Keratinocyte (primary cell): ENCODE measurements around the gene RHOA. TPM values are rescaled to one million over a fixed set of nuclear protein-coding genes. Genes with fewer than 3 reads are reported as not detected.

Experiments used
- DNase-seq: peaks from one replicate; pipeline ENCODE4 v3.0.0-alpha.2; 2011; ENCODE audit warnings: low read depth, missing footprints, low spot score
- FAIRE-seq: peaks from 2 replicates; lab custom pipeline; 2011; peaks lifted over from hg19 to GRCh38; lab: Jason Lieb, UNC
- H2AFZ ChIP-seq: 2 replicates; pipeline ENCODE4 v1.6.0; 2012; ENCODE audit warnings: low read length, control low read depth, inconsistent platforms; ENCODE audit not compliant: control insufficient read depth
- H3K27ac ChIP-seq: 2 replicates; pipeline ENCODE4 v1.5.1; 2011; ENCODE audit warnings: low read length; ENCODE audit not compliant: control insufficient read depth, insufficient read depth
- H3K27me3 ChIP-seq: 3 replicates; pipeline ENCODE4 v1.6.0; 2011; ENCODE audit warnings: low read length; ENCODE audit not compliant: control insufficient read depth, insufficient read depth; ENCODE audit errors: extremely low read depth
- H3K36me3 ChIP-seq, 2 experiments: 2 replicates in 1 of 2; 3 replicates in 1 of 2; pipeline ENCODE4 v1.5.1; 2011; ENCODE audit warnings: low read length in 2 of 2, mild to moderate bottlenecking in 1 of 2; ENCODE audit not compliant: control insufficient read depth in 2 of 2, insufficient read depth in 2 of 2; ENCODE audit errors: extremely low read depth in 1 of 2
- H3K4me1 ChIP-seq: 3 replicates; pipeline ENCODE4 v1.5.1; 2011; ENCODE audit warnings: low read length; ENCODE audit not compliant: control insufficient read depth, insufficient read depth; ENCODE audit errors: extremely low read depth
- H3K4me2 ChIP-seq: 3 replicates; pipeline ENCODE4 v1.6.0; 2011; ENCODE audit warnings: low read depth, low read length; ENCODE audit not compliant: control insufficient read depth, insufficient read depth; ENCODE audit errors: extremely low read depth
- H3K4me3 ChIP-seq, 3 experiments: fragments of 200-600 bp in 1 of 3; sonication (generic) in 1 of 3; 2 replicates in 2 of 3; 3 replicates in 1 of 3; pipeline ENCODE4 v1.5.1; 2011 to 2016; ENCODE audit warnings: low read length in 3 of 3, mild to moderate bottlenecking in 3 of 3, control low read depth in 2 of 3, inconsistent platforms in 1 of 3, low read depth in 1 of 3, mixed read lengths in 1 of 3, mixed run types in 1 of 3, moderate library complexity in 1 of 3; ENCODE audit not compliant: control insufficient read depth in 2 of 3, insufficient read depth in 2 of 3; ENCODE audit errors: extremely low read depth in 1 of 3
- H3K79me2 ChIP-seq: 2 replicates; pipeline ENCODE4 v1.6.0; 2012; ENCODE audit warnings: low read length; ENCODE audit not compliant: control insufficient read depth, insufficient read depth
- H3K9ac ChIP-seq: 3 replicates; pipeline ENCODE4 v1.6.0; 2011; ENCODE audit warnings: low read length; ENCODE audit not compliant: control insufficient read depth, insufficient read depth; ENCODE audit errors: extremely low read depth
- H3K9me1 ChIP-seq: 3 replicates; pipeline ENCODE4 v1.6.0; 2011; ENCODE audit warnings: low read length; ENCODE audit not compliant: control insufficient read depth, insufficient read depth; ENCODE audit errors: extremely low read depth
- H3K9me3 ChIP-seq: 2 replicates; pipeline ENCODE4 v1.5.1; 2012; ENCODE audit warnings: low read depth, low read length; ENCODE audit not compliant: control insufficient read depth
- H4K20me1 ChIP-seq: 3 replicates; pipeline ENCODE4 v1.6.0; 2011; ENCODE audit warnings: low read length; ENCODE audit not compliant: control insufficient read depth, insufficient read depth; ENCODE audit errors: extremely low read depth
- EZH2 ChIP-seq: IDR thresholded peaks from one replicate; pipeline ENCODE4 v1.6.1; 2012; ENCODE audit warnings: inconsistent platforms, mild to moderate bottlenecking, low read length, moderate library complexity
- dilution Hi-C: fragments of 300-500 bp; cut with MboI; formaldehyde crosslinking; loops from one replicate; pipeline ENCODE4 v1.7.0; 2020; ENCODE audit warnings: low sequenced_read_pairs; ENCODE audit not compliant: extremely low pct_ligation_motif_present
- polyA minus RNA-seq, 3 experiments: library from RNA; depleted of rRNA, polyadenylated mRNA; stranded (reverse); fragments of >200 nt; gene quantifications; 1 replicate in 1 of 3; 2 replicates in 1 of 3; 3 replicates in 1 of 3; pipeline ENCODE4 v1.2.3, GENCODE V29; 2011
- polyA plus RNA-seq, 5 experiments: library from polyadenylated mRNA; depleted of rRNA in 3 of 5; stranded (reverse) in 3 of 5; stranded (forward) in 1 of 5; unstranded in 1 of 5; fragments of >200 nt; gene quantifications; 1 replicate in 1 of 5; 2 replicates in 3 of 5; 3 replicates in 1 of 5; pipeline versions ENCODE4 v1.2.1 to v1.2.3, GENCODE V29; 2011 to 2012; ENCODE audit warnings: missing spikeins in 2 of 5, low read depth in 1 of 5, low replicate concordance in 1 of 5
- TF ChIP-seq, protein P1 (sequence below), 3 experiments: IDR thresholded peaks in 1 of 3; conservative IDR thresholded peaks in 1 of 3; optimal IDR thresholded peaks in 1 of 3; 2 replicates in 2 of 3; 3 replicates in 1 of 3; pipeline versions ENCODE3 to v1.5.1; 2011; ENCODE audit warnings: low read length in 3 of 3, mild to moderate bottlenecking in 3 of 3, moderate library complexity in 2 of 3, control low read depth in 1 of 3, inconsistent platforms in 1 of 3; ENCODE audit not compliant: insufficient read depth in 2 of 3; ENCODE audit errors: extremely low read depth in 1 of 3

The RHOA gene
- polyA plus RNA-seq (216 to 588 TPM (median 332 TPM) in 3 replicates), polyA minus RNA-seq (394 to 579 TPM (median 534 TPM) in 3 replicates)
- 345 TPM for polyA plus RNA-seq (2011; ENCODE audit: low read depth)
- polyA plus RNA-seq (2011; cell fraction: cytosol; rRNA removed), result 429 and 562 TPM in 2 replicates
- 205 and 231 TPM in 2 replicates for polyA plus RNA-seq (2011; cell fraction: nucleus; rRNA removed)
- 463 and 476 TPM in 2 replicates for polyA plus RNA-seq (2012; ENCODE audit: low replicate concordance)
- 567 TPM for polyA minus RNA-seq (2011; cell fraction: cytosol; rRNA and poly(A)+ RNA removed)
- polyA minus RNA-seq (2011; cell fraction: nucleus; rRNA and poly(A)+ RNA removed), result 109 and 169 TPM in 2 replicates

DNA sequence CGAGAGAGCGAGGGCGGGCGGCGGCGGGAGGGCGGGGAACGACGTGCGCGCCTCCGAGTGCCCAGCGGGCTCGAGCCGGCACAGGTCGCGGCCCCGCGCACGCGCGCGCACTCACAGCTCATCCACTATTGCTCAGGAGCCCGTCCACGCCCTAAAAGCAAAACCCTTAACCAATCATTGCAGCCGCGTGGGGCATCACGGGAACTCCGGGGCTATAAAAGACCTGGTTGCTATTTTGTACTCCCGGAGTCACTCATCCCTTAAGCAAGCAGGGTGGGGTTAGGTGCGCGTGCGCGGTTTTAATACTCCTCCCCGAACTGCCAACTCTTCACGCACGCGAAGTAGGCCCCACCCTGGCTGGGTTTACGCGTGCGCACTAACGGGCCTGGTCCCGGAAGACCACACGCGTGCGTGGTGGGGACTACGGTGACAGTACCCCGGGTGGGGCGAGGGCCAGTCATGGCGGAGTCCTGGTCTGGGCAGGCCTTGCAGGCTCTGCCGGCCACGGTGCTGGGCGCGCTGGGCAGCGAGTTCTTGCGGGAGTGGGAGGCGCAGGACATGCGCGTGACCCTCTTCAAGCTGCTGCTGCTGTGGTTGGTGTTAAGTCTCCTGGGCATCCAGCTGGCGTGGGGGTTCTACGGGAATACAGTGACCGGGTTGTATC, at the start of gene RHOA, which contains the start of gene TCTA:
Gene RHOA, minus strand, starts transcription at position 9 of the 664 bp plus-strand sequence. CDS start 36,387 bp downstream, outside the sequence.
Gene TCTA, plus strand, starts transcription at position 456 of the 664 bp plus-strand sequence. Its CDS starts 4 bp downstream, at position 460.
- no peaks in the 10 kb centered on the region for H3K27me3 ChIP-seq
- H3K27ac ChIP-seq, result peak within 1 kb of the TSS; percentile 88
- peaks cover 61% of the 10 kb centered on the region for H3K79me2 ChIP-seq
- peaks cover 15 to 18% of the 10 kb centered on the region in 2 experiments for H3K36me3 ChIP-seq
- H3K4me2 ChIP-seq, result peak within 1 kb of the TSS; percentile 85
- H3K9me3 ChIP-seq, result no peaks in the 10 kb centered on the region
- DNase-seq, result peak; percentile 99
- H3K9ac ChIP-seq, result peak within 1 kb of the TSS; percentile 92
- H4K20me1 ChIP-seq, result peaks cover 18% of the 10 kb centered on the region
- H3K4me3 ChIP-seq, result peak within 1 kb of the TSS; percentile 84 to 94 (median 93)
- H3K4me1 ChIP-seq, result peaks cover 23% of the 10 kb centered on the region
- peaks cover 2% of the 10 kb centered on the region for H3K9me1 ChIP-seq
- dilution Hi-C loops, result no loop called here
- peak; percentile 68 for FAIRE-seq
- peak within 1 kb of the TSS; percentile 70 for H2AFZ ChIP-seq
- no peak for TF ChIP-seq EZH2
- TF ChIP-seq, protein P1, sequence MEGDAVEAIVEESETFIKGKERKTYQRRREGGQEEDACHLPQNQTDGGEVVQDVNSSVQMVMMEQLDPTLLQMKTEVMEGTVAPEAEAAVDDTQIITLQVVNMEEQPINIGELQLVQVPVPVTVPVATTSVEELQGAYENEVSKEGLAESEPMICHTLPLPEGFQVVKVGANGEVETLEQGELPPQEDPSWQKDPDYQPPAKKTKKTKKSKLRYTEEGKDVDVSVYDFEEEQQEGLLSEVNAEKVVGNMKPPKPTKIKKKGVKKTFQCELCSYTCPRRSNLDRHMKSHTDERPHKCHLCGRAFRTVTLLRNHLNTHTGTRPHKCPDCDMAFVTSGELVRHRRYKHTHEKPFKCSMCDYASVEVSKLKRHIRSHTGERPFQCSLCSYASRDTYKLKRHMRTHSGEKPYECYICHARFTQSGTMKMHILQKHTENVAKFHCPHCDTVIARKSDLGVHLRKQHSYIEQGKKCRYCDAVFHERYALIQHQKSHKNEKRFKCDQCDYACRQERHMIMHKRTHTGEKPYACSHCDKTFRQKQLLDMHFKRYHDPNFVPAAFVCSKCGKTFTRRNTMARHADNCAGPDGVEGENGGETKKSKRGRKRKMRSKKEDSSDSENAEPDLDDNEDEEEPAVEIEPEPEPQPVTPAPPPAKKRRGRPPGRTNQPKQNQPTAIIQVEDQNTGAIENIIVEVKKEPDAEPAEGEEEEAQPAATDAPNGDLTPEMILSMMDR (optimal IDR thresholded peaks at IDR 0.05 in 1 of 3, IDR thresholded peaks at IDR 0.05 in 1 of 3, conservative IDR thresholded peaks at IDR 0.05 in 1 of 3; ENCODE audit: extremely low read depth in 1 of 3, insufficient read depth in 2 of 3, low read length in 3 of 3), result no peak

DNA sequence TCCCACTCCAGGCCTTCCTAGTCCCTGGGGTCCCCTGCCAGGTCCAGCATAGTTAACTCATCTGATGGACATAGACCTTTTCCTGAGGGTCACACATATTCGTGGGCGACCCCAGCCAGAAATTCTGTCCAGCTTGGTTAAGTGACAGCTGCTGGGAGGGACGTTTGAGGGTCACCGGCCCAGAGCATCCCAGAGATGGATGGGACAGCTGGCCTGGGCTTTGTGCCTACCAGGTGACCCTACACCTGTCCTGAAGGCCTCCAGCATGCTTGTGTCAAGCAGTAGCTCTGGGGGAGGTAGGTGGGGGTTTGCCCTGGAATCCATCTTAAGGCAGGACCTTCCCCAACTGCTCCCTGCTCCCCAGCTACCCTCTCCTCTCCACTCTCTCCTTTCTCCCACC, 49.2 kb upstream of the RHOA start:
- H3K9ac ChIP-seq, result no peak overlapping the region
- H3K9me3 ChIP-seq, result no peaks in the 10 kb centered on the region
- no peaks in the 10 kb centered on the region for H3K36me3 ChIP-seq
- no peak for FAIRE-seq
- H3K4me1 ChIP-seq, result peaks cover 24% of the 10 kb centered on the region
- H3K4me3 ChIP-seq, result no peak overlapping the region
- no peaks in the 10 kb centered on the region for H3K27me3 ChIP-seq
- peaks cover 2% of the 10 kb centered on the region for H3K9me1 ChIP-seq
- DNase-seq, result no peak
- peak overlapping the region; percentile 52 for H3K4me2 ChIP-seq
- peak overlapping the region; percentile 69 for H2AFZ ChIP-seq
- no peaks in the 10 kb centered on the region for H4K20me1 ChIP-seq
- no peak for TF ChIP-seq EZH2
- TF ChIP-seq, protein P1 (optimal IDR thresholded peaks at IDR 0.05 in 1 of 3, IDR thresholded peaks at IDR 0.05 in 1 of 3, conservative IDR thresholded peaks at IDR 0.05 in 1 of 3; ENCODE audit: extremely low read depth in 1 of 3, insufficient read depth in 2 of 3, low read length in 3 of 3), result no peak
- H3K79me2 ChIP-seq, result no peaks in the 10 kb centered on the region
- dilution Hi-C loops, result no loop called here
- no peak overlapping the region for H3K27ac ChIP-seq
